Naive thymus-derived CD4-positive, alpha-beta T cell (primary cell): Measurements from ENCODE around the gene OGDH. TPM values are rescaled to one million over a fixed set of nuclear protein-coding genes. Genes with fewer than 3 reads are reported as not detected.
A peak's percentile ranks its signal among the peaks of the same experiment; 100 is the strongest.
"Not testable (repeated sequence)": the region's sequence is repeated elsewhere in the genome, so short reads cannot be mapped to it uniquely, and the experiment has no call there.

Source experiments
- ATAC-seq: fragments of 150-1000 bp; cut with Tn5 transposase; 2 replicates; pipeline ENCODE4 v1.10.0; 2021; ENCODE audit warnings: mild to moderate bottlenecking, moderate library complexity
- CTCF ChIA-PET: fragments of 350-600 bp; sonication (Branson Sonifier 250); formaldehyde crosslinking; loops from one replicate; lab custom pipeline; 2021; ENCODE audit warnings: antibody characterized with exemption; lab: Charles Lee
- POLR2A ChIA-PET: fragments of 350-600 bp; sonication (Branson Sonifier 250); formaldehyde crosslinking; loops from one replicate; lab custom pipeline; 2021; ENCODE audit warnings: antibody characterized with exemption, inconsistent platforms; lab: Charles Lee
- DNase-seq, 9 donors: peaks; one replicate each; pipeline versions ENCODE4 v3.0.0 to v3.0.0-alpha.2; 2020 to 2022; ENCODE audit warnings: mixed read lengths in 1 of 9
- H3K27ac ChIP-seq: one replicate; pipeline ENCODE4 v1.7.0; 2013; ENCODE audit warnings: mild to moderate bottlenecking, low read depth, low read length, moderate library complexity
- H3K27me3 ChIP-seq, 2 donors: one replicate each; pipeline ENCODE4 v1.7.0; 2013; ENCODE audit warnings: low read length in 2 of 2, mild to moderate bottlenecking in 2 of 2, moderate library complexity in 2 of 2; ENCODE audit not compliant: control insufficient read depth in 2 of 2, insufficient read depth in 2 of 2
- H3K36me3 ChIP-seq, 3 experiments: 1 replicate in 2 of 3; 2 replicates in 1 of 3; pipeline ENCODE4 v1.7.0; 2013; ENCODE audit warnings: low read length in 3 of 3, mild to moderate bottlenecking in 3 of 3, moderate library complexity in 1 of 3; ENCODE audit not compliant: insufficient read depth in 3 of 3, control insufficient read depth in 2 of 3
- H3K4me1 ChIP-seq, 2 donors: one replicate each; pipeline ENCODE4 v1.7.0; 2013; ENCODE audit warnings: low read length in 2 of 2, mild to moderate bottlenecking in 2 of 2, moderate library complexity in 1 of 2; ENCODE audit not compliant: control insufficient read depth in 2 of 2, insufficient read depth in 2 of 2
- H3K4me3 ChIP-seq: 2 replicates; pipeline ENCODE4 v1.7.0; 2013; ENCODE audit warnings: mild to moderate bottlenecking, low read length
- H3K9me3 ChIP-seq, 3 experiments: 1 replicate in 2 of 3; 2 replicates in 1 of 3; pipeline ENCODE4 v1.7.0; 2013; ENCODE audit warnings: low read length in 3 of 3; ENCODE audit not compliant: control insufficient read depth in 2 of 3
- H3K27ac Mint-ChIP-seq, 9 donors: one replicate each; pipeline ENCODE4 v1.8.0; 2020 to 2022; ENCODE audit warnings: mixed read lengths in 9 of 9, mild to moderate bottlenecking in 8 of 9, moderate library complexity in 5 of 9, inconsistent platforms in 2 of 9
- H3K27me3 Mint-ChIP-seq, 5 donors: one replicate each; pipeline ENCODE4 v1.8.0; 2021 to 2022; ENCODE audit warnings: mixed read lengths in 5 of 5, mild to moderate bottlenecking in 1 of 5
- H3K36me3 Mint-ChIP-seq, 5 donors: one replicate each; pipeline ENCODE4 v1.8.0; 2020 to 2022; ENCODE audit warnings: mixed read lengths in 5 of 5, mild to moderate bottlenecking in 3 of 5, inconsistent platforms in 1 of 5
- H3K4me1 Mint-ChIP-seq, 7 donors: one replicate each; pipeline ENCODE4 v1.8.0; 2020 to 2022; ENCODE audit warnings: mixed read lengths in 7 of 7, mild to moderate bottlenecking in 3 of 7, inconsistent platforms in 1 of 7
- H3K4me3 Mint-ChIP-seq, 10 donors: one replicate each; pipeline ENCODE4 v1.8.0; 2020 to 2022; ENCODE audit warnings: mild to moderate bottlenecking in 10 of 10, mixed read lengths in 10 of 10, moderate library complexity in 6 of 10, inconsistent platforms in 2 of 10
- H3K9me3 Mint-ChIP-seq, 11 donors: one replicate each; pipeline ENCODE4 v1.8.0; 2020 to 2022; ENCODE audit warnings: mixed read lengths in 11 of 11, mild to moderate bottlenecking in 4 of 11, inconsistent platforms in 1 of 11, moderate library complexity in 1 of 11
- intact Hi-C, 2 donors: fragments of 100-400 bp; cut with micrococcal nuclease; formaldehyde crosslinking; loops; one replicate each; pipeline ENCODE4 v1.15.1; 2023
- polyA plus RNA-seq, 2 donors: library from polyadenylated mRNA; unstranded; fragments of 300-500 nt; fragmentation: Illumina TruSeq; gene quantifications; one replicate each; pipeline ENCODE4 v1.2.3, GENCODE V29; 2021
- total RNA-seq, 6 experiments: library from RNA in 5 of 6; stranded (reverse) in 5 of 6; gene quantifications; 1 replicate in 5 of 6; 2 replicates in 1 of 6; pipeline ENCODE4 v1.2.3 and lab custom pipeline; 2021 to 2026

Gene OGDH
- total and polyA plus RNA-seq, 7 experiments from 2014 or later: 20.3 to 122 (median 64.2) TPM

GRCh38 chr7:44732971-44733370 lies 126.5 kb downstream of the OGDH start:
- H3K4me3 Mint-ChIP-seq, H3K27me3 ChIP-seq, H3K27me3 Mint-ChIP-seq, H3K27ac ChIP-seq, H3K9me3 Mint-ChIP-seq, H3K4me1 ChIP-seq, H3K36me3 ChIP-seq, DNase-seq, H3K27ac Mint-ChIP-seq, H3K9me3 ChIP-seq, intact Hi-C loops, H3K36me3 Mint-ChIP-seq, H3K4me3 ChIP-seq, ATAC-seq: not testable (repeated sequence)
- ChIA-PET POLR2A (interaction anchor here (0.7 kb wide), 1 partner anchor 403 kb away, joined by 5 read pairs; no protein-coding TSS in a partner anchor), CTCF (interaction anchor here (0.6 kb wide), 1 partner anchor 13 kb away, joined by 3 read pairs; no protein-coding TSS in a partner anchor)
- peaks cover 0 to 13% (median 5%) of the 10 kb centered on the region in 7 donors for H3K4me1 Mint-ChIP-seq

- Histone ChIP-seq H3K9me3 (no peaks in the 10 kb centered on the region), H3K27ac (no peak overlapping the region), H3K27me3 (no peaks in the 10 kb centered on the region), H3K4me1 (peaks cover 0 to 3% of the 10 kb centered on the region in 2 donors), H3K36me3 (no peaks in the 10 kb centered on the region), H3K4me3 (no peak overlapping the region)
- Mint-ChIP-seq H3K4me3 (no peak overlapping the region), H3K9me3 (peaks cover 0 to 1% (median 0%) of the 10 kb centered on the region in 11 donors), H3K4me1 (peaks cover 0 to 13% (median 5%) of the 10 kb centered on the region in 7 donors), H3K27ac (no peak overlapping the region), H3K27me3 (peaks cover 0 to 3% (median 0%) of the 10 kb centered on the region in 5 donors), H3K36me3 (peaks cover 0 to 1% (median 0%) of the 10 kb centered on the region in 5 donors)
- intact Hi-C loops: no loop called here
- CTCF ChIA-PET: interaction anchor here (0.6 kb wide), 1 partner anchor 39 kb away, joined by 6 read pairs; no protein-coding TSS in a partner anchor
- POLR2A ChIA-PET: interaction anchor here (0.7 kb wide), 1 partner anchor 402 kb away, joined by 5 read pairs; no protein-coding TSS in a partner anchor
- DNase-seq: no peak
- no peak for ATAC-seq
These were observed 127.5 kb downstream of the OGDH start for GRCh38 chr7:44733708-44734481.

- no peaks in the 10 kb centered on the region for H3K9me3 ChIP-seq
- ATAC-seq (peak; percentile 84), DNase-seq (peak in 1 of 9 donors; percentile 38)
- H3K4me1 ChIP-seq: peaks cover 0 to 3% of the 10 kb centered on the region in 2 donors
- H3K27ac Mint-ChIP-seq: peak overlapping the region in 2 of 9 donors; percentile 7 to 71
- peak overlapping the region in 2 of 10 donors; percentile 6 to 29 for H3K4me3 Mint-ChIP-seq
- no peaks in the 10 kb centered on the region for H3K36me3 ChIP-seq
- H3K27ac ChIP-seq: no peak overlapping the region
- no peaks in the 10 kb centered on the region for H3K27me3 Mint-ChIP-seq
- H3K27me3 ChIP-seq: no peaks in the 10 kb centered on the region
- H3K9me3 Mint-ChIP-seq: peaks cover 0 to 1% (median 0%) of the 10 kb centered on the region in 11 donors
- peaks cover 0 to 1% (median 0%) of the 10 kb centered on the region in 5 donors for H3K36me3 Mint-ChIP-seq
- peaks cover 0 to 13% (median 5%) of the 10 kb centered on the region in 7 donors for H3K4me1 Mint-ChIP-seq
- intact Hi-C loops: no loop called here
- ChIA-PET POLR2A (no interaction called here), CTCF (interaction anchor here (0.9 kb wide), 1 partner anchor 21 kb away, joined by 3 read pairs; no protein-coding TSS in a partner anchor)
- no peak overlapping the region for H3K4me3 ChIP-seq
These were observed 129.2 kb downstream of the OGDH start for GRCh38 chr7:44735403-44736165.

DNA sequence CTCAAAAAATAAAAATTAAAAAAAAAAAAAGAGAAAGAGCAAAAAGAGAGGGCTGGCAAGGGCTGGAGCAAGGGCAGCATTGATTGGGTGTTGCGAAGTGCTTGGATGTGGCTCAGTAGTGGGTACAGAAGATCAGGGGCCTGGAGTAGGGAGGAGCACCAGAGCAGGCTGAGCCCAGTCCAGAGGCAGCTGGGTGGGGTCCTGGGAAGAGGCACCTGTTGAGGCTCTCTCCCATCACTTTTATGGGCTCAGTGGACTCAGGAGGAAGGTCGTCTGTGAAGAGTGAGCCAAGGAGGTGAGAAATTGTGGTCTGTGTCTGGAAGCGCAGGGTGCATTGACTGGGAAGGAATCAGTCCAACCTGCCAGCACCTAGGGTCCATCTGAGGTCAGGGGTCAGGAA lies 130.5 kb downstream of the OGDH start:
- Histone ChIP-seq H3K36me3 (no peaks in the 10 kb centered on the region), H3K9me3 (no peaks in the 10 kb centered on the region), H3K4me3 (no peak overlapping the region), H3K27ac (no peak overlapping the region), H3K4me1 (peaks cover 0 to 3% of the 10 kb centered on the region in 2 donors), H3K27me3 (no peaks in the 10 kb centered on the region)
- Mint-ChIP-seq H3K27me3 (no peaks in the 10 kb centered on the region), H3K4me1 (peaks cover 0 to 13% (median 8%) of the 10 kb centered on the region in 7 donors), H3K4me3 (no peak overlapping the region), H3K9me3 (peaks cover 0 to 1% (median 0%) of the 10 kb centered on the region in 11 donors), H3K27ac (peak overlapping the region in 1 of 9 donors; percentile 12), H3K36me3 (peaks cover 0 to 1% (median 0%) of the 10 kb centered on the region in 5 donors)
- CTCF ChIA-PET: no interaction called here
- POLR2A ChIA-PET: no interaction called here
- ATAC-seq (no peak), DNase-seq (no peak)
- intact Hi-C loops: no loop called here

- Histone ChIP-seq H3K4me1 (peaks cover 0 to 3% of the 10 kb centered on the region in 2 donors), H3K9me3 (no peaks in the 10 kb centered on the region), H3K27me3 (no peaks in the 10 kb centered on the region), H3K4me3 (no peak overlapping the region), H3K27ac (no peak overlapping the region), H3K36me3 (no peaks in the 10 kb centered on the region)
- no peak for ATAC-seq
- Mint-ChIP-seq H3K4me3 (no peak overlapping the region), H3K27ac (peak overlapping the region in 2 of 9 donors; percentile 7 to 62), H3K36me3 (peaks cover 0 to 1% (median 0%) of the 10 kb centered on the region in 5 donors), H3K4me1 (peaks cover 0 to 17% (median 12%) of the 10 kb centered on the region in 7 donors), H3K9me3 (peaks cover 0 to 2% (median 0%) of the 10 kb centered on the region in 11 donors), H3K27me3 (no peaks in the 10 kb centered on the region)
- ChIA-PET POLR2A (interaction anchor here (0.6 kb wide), 1 partner anchor 12 kb away, joined by 3 read pairs; no protein-coding TSS in a partner anchor), CTCF (no interaction called here)
- intact Hi-C loops: no loop called here
- no peak for DNase-seq
These were observed 131.8 kb downstream of the OGDH start for GRCh38 chr7:44738051-44738723.
